GM12891 (cell line): ENCODE results near the gene TMEM191B.
"Not testable (repeated sequence)": the region's sequence is repeated elsewhere in the genome, so short reads cannot be mapped to it uniquely, and the experiment has no call there.

Experiments used
- PAX5 ChIP-seq: IDR thresholded peaks from 2 replicates; pipeline ENCODE4 v1.6.1; 2011; ENCODE audit warnings: low read length, moderate library complexity, mild to moderate bottlenecking; ENCODE audit not compliant: insufficient read depth, severe bottlenecking
- POLR2A ChIP-seq: IDR thresholded peaks from 2 replicates; pipeline ENCODE4 v1.6.1; 2011; ENCODE audit warnings: low read depth, low read length, control low read depth
- POLR2AphosphoS5 ChIP-seq: IDR thresholded peaks from 2 replicates; pipeline ENCODE4 v1.6.1; 2011; ENCODE audit warnings: low read depth, low read length, control low read depth

DNA sequence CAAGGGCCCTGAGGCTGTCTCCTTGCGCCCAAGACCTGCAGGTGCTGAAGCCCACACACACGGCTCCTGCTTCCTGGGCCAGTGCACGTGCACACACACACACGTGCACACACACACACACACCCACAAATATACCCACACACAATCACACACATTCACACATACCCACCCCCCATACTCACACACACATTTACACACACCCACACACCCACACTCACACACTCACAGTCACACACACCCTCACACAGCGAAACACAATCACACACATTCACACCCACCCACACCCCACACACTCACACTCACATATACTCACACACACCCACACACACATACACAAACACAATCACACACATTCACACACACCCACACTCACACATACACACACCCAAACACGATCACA, 16.3 kb upstream of the TMEM191B start:
- TF ChIP-seq POLR2AphosphoS5, POLR2A, PAX5: not testable (repeated sequence)
